Effector CD8-positive, alpha-beta T cell (primary cell): ENCODE data around the gene GRIFIN.

Experiments
- DNase-seq: peaks from one replicate; lab custom pipeline; 2025; lab: John Stamatoyannopoulos, UW
- total RNA-seq, 4 experiments: gene quantifications; one replicate each; lab custom pipeline; 2026; lab: John Stamatoyannopoulos, UW

The GRIFIN gene
- 0 reads per million in 4 experiments for total RNA-seq

GRCh38 chr7:2476298-2476697 lies at the start of gene GRIFIN:
Gene GRIFIN, minus strand, starts transcription at chr7:2476398. Its CDS starts 15 bp downstream, at chr7:2476383.
- DNase-seq = no peak

- DNase-seq = no peak
Observed at GRCh38 chr7:2524808-2525657, 48.8 kb upstream of the GRIFIN start.

- no peak for DNase-seq
Observed at GRCh38 chr7:2523941-2524807, 48.0 kb upstream of the GRIFIN start.

- no peak for DNase-seq
Observed at GRCh38 chr7:2523461-2523936, 47.3 kb upstream of the GRIFIN start.

- no peak for DNase-seq
Observed at GRCh38 chr7:2522780-2523433, 46.7 kb upstream of the GRIFIN start.

- DNase-seq = peak; percentile 45
Observed at GRCh38 chr7:2521952-2522591, 45.9 kb upstream of the GRIFIN start.

- DNase-seq = no peak
Observed at GRCh38 chr7:2521341-2521745, 45.1 kb upstream of the GRIFIN start.

- no peak for DNase-seq
Observed at GRCh38 chr7:2520761-2521290, 44.6 kb upstream of the GRIFIN start.

- no peak for DNase-seq
Observed at GRCh38 chr7:2520131-2520760, 44.0 kb upstream of the GRIFIN start.

- DNase-seq = peak; percentile 70
Observed at GRCh38 chr7:2519119-2519930, 43.1 kb upstream of the GRIFIN start, which contains the start of gene LFNG. Gene LFNG, plus strand, starts transcription at chr7:2519774. Its CDS starts 88 bp downstream, at chr7:2519862.

GRCh38 chr7:2518737-2519118 lies 42.5 kb upstream of the GRIFIN start:
- DNase-seq = no peak

- DNase-seq = no peak
Observed at GRCh38 chr7:2517678-2518507, 41.7 kb upstream of the GRIFIN start.

- DNase-seq = no peak
Observed at GRCh38 chr7:2517026-2517425, 40.8 kb upstream of the GRIFIN start.

- no peak for DNase-seq
Observed at GRCh38 chr7:2516194-2516555, 40.0 kb upstream of the GRIFIN start.

- DNase-seq = no peak
Observed at GRCh38 chr7:2515424-2516193, 39.4 kb upstream of the GRIFIN start.

- DNase-seq = no peak
Observed at GRCh38 chr7:2514473-2515423, 38.5 kb upstream of the GRIFIN start.

GRCh38 chr7:2513702-2514101 lies 37.5 kb upstream of the GRIFIN start:
- no peak for DNase-seq
